K562 (cell line): ENCODE measurements around the gene ADGRB2. TPM values are rescaled to one million over a fixed set of nuclear protein-coding genes. Genes with fewer than 3 reads are reported as not detected.

Experiments used
- BCOR ChIP-seq: fragments of 450-650 bp; IDR thresholded peaks from 2 replicates; pipeline ENCODE4 v1.6.1; 2016
- ELF4 ChIP-seq: fragments of 450-650 bp; formaldehyde crosslinking; IDR thresholded peaks from 2 replicates; pipeline ENCODE4 v1.4.0; 2022; ENCODE audit warnings: missing genetic modification characterization
- ETV1 ChIP-seq: fragments of 450-650 bp; conservative IDR thresholded peaks from 2 replicates; pipeline ENCODE4 v1.6.1; 2016; ENCODE audit warnings: missing genetic modification characterization, control low read depth, low read depth, missing compliant biosample characterization
- ETV5 ChIP-seq: sonication (generic); formaldehyde crosslinking; IDR thresholded peaks from 2 replicates; pipeline ENCODE4 v1.4.0; 2020; ENCODE audit warnings: low read depth, mild to moderate bottlenecking, missing genetic modification reagents
- FOXJ2 ChIP-seq: fragments of 200-800 bp; sonication (Bioruptor generic); IDR thresholded peaks from 2 replicates; pipeline ENCODE4 v1.6.1; 2016; ENCODE audit warnings: missing genetic modification characterization, missing compliant biosample characterization
- GTF2E2 ChIP-seq: fragments of 200-800 bp; sonication (Bioruptor generic); IDR thresholded peaks from 2 replicates; pipeline ENCODE4 v1.6.1; 2016; ENCODE audit warnings: missing genetic modification characterization, missing compliant biosample characterization
- KLF1 ChIP-seq: fragments of 450-650 bp; IDR thresholded peaks from 2 replicates; pipeline ENCODE4 v1.6.1; 2016; ENCODE audit warnings: missing genetic modification characterization, missing compliant biosample characterization
- MIER1 ChIP-seq: fragments of 450-650 bp; IDR thresholded peaks from 2 replicates; pipeline ENCODE4 v1.6.1; 2016; ENCODE audit warnings: antibody characterized with exemption, mild to moderate bottlenecking, low read depth
- NFIC ChIP-seq: fragments of 450-650 bp; IDR thresholded peaks from 2 replicates; pipeline ENCODE4 v1.6.1; 2017; ENCODE audit warnings: mild to moderate bottlenecking, inconsistent platforms
- POLR3G ChIP-seq: IDR thresholded peaks from 2 replicates; pipeline ENCODE4 v1.6.1; 2011; ENCODE audit not compliant: insufficient read length, insufficient replicate concordance; ENCODE audit errors: extremely low read depth
- RBM22 ChIP-seq: fragments of 200-400 bp; formaldehyde crosslinking; IDR thresholded peaks from 2 replicates; pipeline ENCODE4 v1.6.1; 2018; ENCODE audit warnings: low read length, low read depth; ENCODE audit not compliant: poor library complexity, severe bottlenecking
- SMC3 ChIP-seq: conservative IDR thresholded peaks from 2 replicates; pipeline ENCODE4 v1.6.1; 2011; ENCODE audit warnings: low read depth, low read length, improper control_type of control experiment; ENCODE audit not compliant: insufficient read depth
- YY1 ChIP-seq, 3 experiments: IDR thresholded peaks; 2 replicates each; pipeline ENCODE4 v1.6.1; 2011; ENCODE audit warnings: low read length in 2 of 3, mild to moderate bottlenecking in 2 of 3, moderate library complexity in 2 of 3, borderline replicate concordance in 1 of 3, control low read depth in 1 of 3, low read depth in 1 of 3; ENCODE audit not compliant: insufficient read depth in 3 of 3, insufficient replicate concordance in 2 of 3, control insufficient read depth in 1 of 3, insufficient read length in 1 of 3; ENCODE audit errors: extremely low read depth in 1 of 3
- ZEB2 ChIP-seq: fragments of 450-650 bp; IDR thresholded peaks from 2 replicates; pipeline ENCODE4 v1.6.1; 2016
- ZNF184 ChIP-seq: sonication (generic); formaldehyde crosslinking; IDR thresholded peaks from 2 replicates; pipeline ENCODE4 v1.5.0; 2020; ENCODE audit warnings: missing genetic modification reagents
- ZNF431 ChIP-seq: sonication (generic); formaldehyde crosslinking; IDR thresholded peaks from 2 replicates; pipeline ENCODE4 v1.8.0; 2022; ENCODE audit warnings: mild to moderate bottlenecking, missing genetic modification reagents
- polyA plus RNA-seq, 8 experiments: library from polyadenylated mRNA; depleted of rRNA in 4 of 8; stranded (reverse) in 5 of 8; unstranded in 3 of 8; fragments of >200 nt; fragmentation: Nextera tagmentation in 2 of 8; fragmentation: Illumina TruSeq in 1 of 8; extraction: Ambion mirVana in 2 of 8; extraction: Trizol in 1 of 8; gene quantifications; 2 replicates each; pipeline versions ENCODE4 v1.2.1 to v1.2.3, GENCODE V29; 2011 to 2014; ENCODE audit warnings: inconsistent platforms in 1 of 8, missing spikeins in 1 of 8
- total RNA-seq, 7 experiments: library from RNA; depleted of rRNA in 6 of 7; stranded (reverse); fragments of >200 nt in 6 of 7; fragmentation: Illumina TruSeq in 2 of 7; extraction: Trizol in 2 of 7; gene quantifications; 2 replicates each; pipeline versions ENCODE4 v1.2.1 to v1.2.3, GENCODE V29; 2011 to 2021; ENCODE audit warnings: low replicate concordance in 1 of 7
- TF ChIP-seq, protein P1 (sequence below): sonication (generic); formaldehyde crosslinking; IDR thresholded peaks from 2 replicates; pipeline ENCODE4 v1.8.0; 2023; ENCODE audit warnings: missing genetic modification reagents, mild to moderate bottlenecking, borderline replicate concordance
- TF ChIP-seq, protein P2 (sequence below): fragments of 250-450 bp; sonication (Bioruptor Pico); IDR thresholded peaks from 2 replicates; pipeline ENCODE4 v1.4.0; 2020; ENCODE audit warnings: borderline replicate concordance
- TF ChIP-seq, protein P3 (sequence below): fragments of 250-450 bp; sonication (Bioruptor Pico); IDR thresholded peaks from 2 replicates; pipeline ENCODE4 v1.5.1; 2021; ENCODE audit warnings: mild to moderate bottlenecking

The ADGRB2 gene
- total and polyA plus RNA-seq, 9 of the 15 experiments (the other 6 are each of a cell fraction or from before 2014, with no cell fraction given) = 0.04 to 0.23 (median 0.20) TPM; not detected in 2

DNA sequence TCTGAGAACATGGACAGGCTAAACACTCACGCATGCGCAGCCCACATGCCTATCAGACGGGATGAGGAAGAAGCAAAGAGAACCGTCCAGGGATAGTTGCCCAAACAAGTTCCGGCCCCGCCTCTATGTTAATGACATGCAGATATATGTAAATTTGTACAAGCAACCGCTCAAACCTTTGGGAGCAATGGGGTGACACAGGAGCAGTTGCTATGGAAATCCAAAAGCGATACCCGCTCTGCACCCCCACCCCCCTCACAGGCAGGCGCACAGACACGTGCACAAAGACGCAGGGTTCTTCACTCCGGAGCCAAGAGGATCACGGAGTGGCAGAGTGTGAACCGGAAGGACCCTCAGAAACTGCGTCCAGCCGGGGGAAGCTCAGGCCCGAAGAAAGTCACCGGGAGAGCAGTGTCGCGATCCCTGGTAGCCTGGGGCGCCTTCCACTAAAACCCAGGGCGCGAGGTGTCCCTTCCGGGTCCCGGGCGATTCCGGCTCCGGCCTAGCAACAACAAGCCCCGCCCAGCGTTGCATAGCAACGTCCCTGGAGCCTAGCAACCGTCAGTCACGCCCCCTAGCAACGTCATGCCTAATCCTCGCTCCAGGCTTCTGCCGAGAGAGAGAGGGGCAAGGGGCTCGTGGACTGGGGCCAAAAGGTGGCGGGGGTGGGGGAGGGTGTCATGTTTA is 24.1 kb upstream of the ADGRB2 start (continued):
- peak; percentile 85 for TF ChIP-seq FOXJ2 (tag)
- 0 out of 2 replicates have a peak, but pooled peaks have one; percentile 26 for TF ChIP-seq KLF1 (tag)
- no peak for TF ChIP-seq ZNF184
- peak; percentile 77 for TF ChIP-seq ETV1
- TF ChIP-seq GTF2E2 = peak; percentile 90
- peak; percentile 44; the same call in 1 of the 2 replicates for TF ChIP-seq MIER1
- TF ChIP-seq SMC3 = 0 out of 2 replicates have a peak, but pooled peaks have one; percentile 7
- peak; percentile 74 for TF ChIP-seq ETV5
- TF ChIP-seq ELF4 (CRISPR knock-in tag) = no peak
- TF ChIP-seq BCOR = no peak; the same call in 1 of the 2 replicates
- TF ChIP-seq, protein P1, sequence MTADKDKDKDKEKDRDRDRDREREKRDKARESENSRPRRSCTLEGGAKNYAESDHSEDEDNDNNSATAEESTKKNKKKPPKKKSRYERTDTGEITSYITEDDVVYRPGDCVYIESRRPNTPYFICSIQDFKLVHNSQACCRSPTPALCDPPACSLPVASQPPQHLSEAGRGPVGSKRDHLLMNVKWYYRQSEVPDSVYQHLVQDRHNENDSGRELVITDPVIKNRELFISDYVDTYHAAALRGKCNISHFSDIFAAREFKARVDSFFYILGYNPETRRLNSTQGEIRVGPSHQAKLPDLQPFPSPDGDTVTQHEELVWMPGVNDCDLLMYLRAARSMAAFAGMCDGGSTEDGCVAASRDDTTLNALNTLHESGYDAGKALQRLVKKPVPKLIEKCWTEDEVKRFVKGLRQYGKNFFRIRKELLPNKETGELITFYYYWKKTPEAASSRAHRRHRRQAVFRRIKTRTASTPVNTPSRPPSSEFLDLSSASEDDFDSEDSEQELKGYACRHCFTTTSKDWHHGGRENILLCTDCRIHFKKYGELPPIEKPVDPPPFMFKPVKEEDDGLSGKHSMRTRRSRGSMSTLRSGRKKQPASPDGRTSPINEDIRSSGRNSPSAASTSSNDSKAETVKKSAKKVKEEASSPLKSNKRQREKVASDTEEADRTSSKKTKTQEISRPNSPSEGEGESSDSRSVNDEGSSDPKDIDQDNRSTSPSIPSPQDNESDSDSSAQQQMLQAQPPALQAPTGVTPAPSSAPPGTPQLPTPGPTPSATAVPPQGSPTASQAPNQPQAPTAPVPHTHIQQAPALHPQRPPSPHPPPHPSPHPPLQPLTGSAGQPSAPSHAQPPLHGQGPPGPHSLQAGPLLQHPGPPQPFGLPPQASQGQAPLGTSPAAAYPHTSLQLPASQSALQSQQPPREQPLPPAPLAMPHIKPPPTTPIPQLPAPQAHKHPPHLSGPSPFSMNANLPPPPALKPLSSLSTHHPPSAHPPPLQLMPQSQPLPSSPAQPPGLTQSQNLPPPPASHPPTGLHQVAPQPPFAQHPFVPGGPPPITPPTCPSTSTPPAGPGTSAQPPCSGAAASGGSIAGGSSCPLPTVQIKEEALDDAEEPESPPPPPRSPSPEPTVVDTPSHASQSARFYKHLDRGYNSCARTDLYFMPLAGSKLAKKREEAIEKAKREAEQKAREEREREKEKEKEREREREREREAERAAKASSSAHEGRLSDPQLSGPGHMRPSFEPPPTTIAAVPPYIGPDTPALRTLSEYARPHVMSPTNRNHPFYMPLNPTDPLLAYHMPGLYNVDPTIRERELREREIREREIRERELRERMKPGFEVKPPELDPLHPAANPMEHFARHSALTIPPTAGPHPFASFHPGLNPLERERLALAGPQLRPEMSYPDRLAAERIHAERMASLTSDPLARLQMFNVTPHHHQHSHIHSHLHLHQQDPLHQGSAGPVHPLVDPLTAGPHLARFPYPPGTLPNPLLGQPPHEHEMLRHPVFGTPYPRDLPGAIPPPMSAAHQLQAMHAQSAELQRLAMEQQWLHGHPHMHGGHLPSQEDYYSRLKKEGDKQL = no peak
- peak in 1 of 3 experiments; percentile 13 for TF ChIP-seq YY1 (IDR thresholded peaks at IDR 0.05; ENCODE audit: borderline replicate concordance in 1 of 3, control insufficient read depth in 1 of 3, extremely low read depth in 1 of 3, insufficient read depth in 3 of 3, insufficient read length in 1 of 3, insufficient replicate concordance in 2 of 3, low read depth in 1 of 3, low read length in 2 of 3)
- peak; percentile 47 for TF ChIP-seq NFIC
- TF ChIP-seq, protein P2, sequence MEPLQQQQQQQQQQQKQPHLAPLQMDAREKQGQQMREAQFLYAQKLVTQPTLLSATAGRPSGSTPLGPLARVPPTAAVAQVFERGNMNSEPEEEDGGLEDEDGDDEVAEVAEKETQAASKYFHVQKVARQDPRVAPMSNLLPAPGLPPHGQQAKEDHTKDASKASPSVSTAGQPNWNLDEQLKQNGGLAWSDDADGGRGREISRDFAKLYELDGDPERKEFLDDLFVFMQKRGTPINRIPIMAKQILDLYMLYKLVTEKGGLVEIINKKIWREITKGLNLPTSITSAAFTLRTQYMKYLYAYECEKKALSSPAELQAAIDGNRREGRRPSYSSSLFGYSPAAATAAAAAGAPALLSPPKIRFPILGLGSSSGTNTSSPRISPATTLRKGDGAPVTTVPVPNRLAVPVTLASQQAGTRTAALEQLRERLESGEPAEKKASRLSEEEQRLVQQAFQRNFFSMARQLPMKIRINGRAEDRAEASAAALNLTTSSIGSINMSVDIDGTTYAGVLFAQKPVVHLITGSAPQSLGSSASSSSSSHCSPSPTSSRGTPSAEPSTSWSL = no peak
- TF ChIP-seq RBM22 = peak; percentile 100
- no peak for TF ChIP-seq ZEB2
- no peak for TF ChIP-seq POLR3G
- TF ChIP-seq, protein P3, sequence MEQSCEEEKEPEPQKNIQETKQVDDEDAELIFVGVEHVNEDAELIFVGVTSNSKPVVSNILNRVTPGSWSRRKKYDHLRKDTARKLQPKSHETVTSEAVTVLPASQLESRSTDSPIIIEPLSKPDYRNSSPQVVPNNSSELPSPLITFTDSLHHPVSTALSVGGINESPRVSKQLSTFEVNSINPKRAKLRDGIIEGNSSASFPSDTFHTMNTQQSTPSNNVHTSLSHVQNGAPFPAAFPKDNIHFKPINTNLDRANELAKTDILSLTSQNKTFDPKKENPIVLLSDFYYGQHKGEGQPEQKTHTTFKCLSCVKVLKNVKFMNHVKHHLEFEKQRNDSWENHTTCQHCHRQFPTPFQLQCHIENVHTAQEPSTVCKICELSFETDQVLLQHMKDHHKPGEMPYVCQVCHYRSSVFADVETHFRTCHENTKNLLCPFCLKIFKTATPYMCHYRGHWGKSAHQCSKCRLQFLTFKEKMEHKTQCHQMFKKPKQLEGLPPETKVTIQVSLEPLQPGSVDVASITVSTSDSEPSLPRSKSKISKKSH = no peak
- peak; percentile 99 for TF ChIP-seq ZNF431 (CRISPR knock-in tag)
